ENCODE data around the gene PEF1.

Gene PEF1

DNA sequence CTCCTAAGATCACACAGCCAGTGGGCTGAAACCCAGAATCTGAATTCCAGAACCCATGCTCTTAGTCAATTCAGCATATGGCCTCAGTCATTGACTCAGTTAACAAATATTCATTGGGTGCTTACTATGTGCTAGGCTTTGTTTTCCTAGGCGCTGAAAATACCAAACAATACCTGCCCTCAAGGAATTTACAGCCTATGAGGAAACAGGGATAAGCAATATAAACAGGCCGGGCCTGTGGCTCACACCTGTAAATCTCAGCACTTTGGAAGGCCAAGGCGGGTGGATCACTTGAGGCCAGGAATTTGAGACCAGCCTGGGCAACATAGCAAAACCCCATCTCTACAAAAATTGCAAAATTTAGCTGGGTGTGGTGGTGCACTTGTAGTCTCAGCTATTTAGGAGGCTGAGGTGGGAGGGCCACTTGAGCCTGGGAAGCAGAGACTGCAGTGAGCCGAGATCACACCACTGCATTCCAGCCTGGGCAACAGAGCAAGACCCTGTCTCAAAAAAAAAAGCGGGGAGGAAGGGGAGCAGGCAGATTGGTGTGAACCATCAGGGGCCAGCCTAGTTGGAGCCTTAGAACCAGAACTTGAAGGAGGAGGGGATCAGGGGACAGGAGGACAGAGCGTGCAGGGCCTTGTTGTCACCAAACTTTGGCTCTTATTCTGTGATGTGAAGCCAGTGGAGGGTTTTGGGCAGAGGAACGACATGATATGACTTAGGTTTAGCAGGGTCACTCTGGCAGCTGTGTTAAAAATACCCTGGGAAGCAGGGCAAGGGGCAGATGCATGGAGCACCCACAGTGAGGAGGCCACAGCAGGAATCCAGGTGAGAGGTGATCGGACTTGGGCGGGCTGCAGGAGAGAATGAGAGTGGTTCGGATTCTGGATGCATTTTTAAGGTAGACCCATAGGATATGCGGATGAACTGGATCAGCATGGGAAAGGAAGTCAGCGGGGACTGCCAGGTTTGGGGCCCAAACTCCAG lies 62.6 kb downstream of the PEF1 start:
- no peak for ATAC-seq
- TF ChIP-seq ZNF565 (CRISPR knock-in tag; conservative IDR thresholded peaks at IDR 0.05; ENCODE audit: low read depth) (no peak), ARNTL (CRISPR knock-in tag; IDR thresholded peaks at IDR 0.05; ENCODE audit: borderline replicate concordance, low read depth) (no peak), TCF4 (CRISPR knock-in tag; IDR thresholded peaks at IDR 0.05; ENCODE audit: borderline replicate concordance) (no peak), ZFP3 (CRISPR knock-in tag; IDR thresholded peaks at IDR 0.05) (no peak), ZFP30 (CRISPR knock-in tag; IDR thresholded peaks at IDR 0.05) (no peak), SNAI2 (CRISPR knock-in tag; IDR thresholded peaks at IDR 0.05) (no peak), CSDC2 (CRISPR knock-in tag; IDR thresholded peaks at IDR 0.05) (no peak), OSR1 (CRISPR knock-in tag; IDR thresholded peaks at IDR 0.05) (no peak), TSHZ2 (CRISPR knock-in tag; IDR thresholded peaks at IDR 0.05) (no peak), PPARA (CRISPR knock-in tag; IDR thresholded peaks at IDR 0.05; ENCODE audit: borderline replicate concordance) (no peak), ZNF8 (CRISPR knock-in tag; IDR thresholded peaks at IDR 0.05) (no peak), POU6F1 (CRISPR knock-in tag; IDR thresholded peaks at IDR 0.05; ENCODE audit: borderline replicate concordance, low read depth) (no peak), ZC3H10 (CRISPR knock-in tag; IDR thresholded peaks at IDR 0.05) (no peak), ZNF70 (CRISPR knock-in tag; IDR thresholded peaks at IDR 0.05) (no peak), RARB (CRISPR knock-in tag; IDR thresholded peaks at IDR 0.05) (no peak)
- TF ChIP-seq, protein P1, sequence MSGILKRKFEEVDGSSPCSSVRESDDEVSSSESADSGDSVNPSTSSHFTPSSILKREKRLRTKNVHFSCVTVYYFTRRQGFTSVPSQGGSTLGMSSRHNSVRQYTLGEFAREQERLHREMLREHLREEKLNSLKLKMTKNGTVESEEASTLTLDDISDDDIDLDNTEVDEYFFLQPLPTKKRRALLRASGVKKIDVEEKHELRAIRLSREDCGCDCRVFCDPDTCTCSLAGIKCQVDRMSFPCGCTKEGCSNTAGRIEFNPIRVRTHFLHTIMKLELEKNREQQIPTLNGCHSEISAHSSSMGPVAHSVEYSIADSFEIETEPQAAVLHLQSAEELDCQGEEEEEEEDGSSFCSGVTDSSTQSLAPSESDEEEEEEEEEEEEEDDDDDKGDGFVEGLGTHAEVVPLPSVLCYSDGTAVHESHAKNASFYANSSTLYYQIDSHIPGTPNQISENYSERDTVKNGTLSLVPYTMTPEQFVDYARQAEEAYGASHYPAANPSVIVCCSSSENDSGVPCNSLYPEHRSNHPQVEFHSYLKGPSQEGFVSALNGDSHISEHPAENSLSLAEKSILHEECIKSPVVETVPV (CRISPR knock-in tag; IDR thresholded peaks at IDR 0.05), result no peak

GRCh38 chr1:31580891-31581603 lies 63.6 kb downstream of the PEF1 start:
- no peak for ATAC-seq
- TF ChIP-seq GLIS3 (CRISPR knock-in tag; IDR thresholded peaks at IDR 0.05) (no peak), OSR1 (CRISPR knock-in tag; IDR thresholded peaks at IDR 0.05) (no peak), ZFP30 (CRISPR knock-in tag; IDR thresholded peaks at IDR 0.05) (no peak)

DNA sequence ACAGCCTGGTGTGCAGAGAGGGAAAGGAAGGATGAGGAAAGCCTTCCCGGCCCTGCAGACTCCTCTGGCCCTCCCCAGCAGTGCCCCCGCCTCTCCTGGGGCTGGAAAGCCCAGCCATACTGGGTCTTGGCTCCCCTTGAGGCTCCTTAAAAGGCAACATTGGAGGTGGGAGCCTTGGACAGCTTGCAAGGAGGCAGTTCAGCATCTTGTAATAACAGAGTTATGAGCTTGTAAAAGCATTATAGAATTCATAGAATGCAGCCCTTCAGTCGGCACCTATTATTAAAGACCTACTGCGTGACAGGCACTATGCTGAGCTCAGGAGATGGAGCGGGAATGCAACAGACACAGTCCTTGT lies 64.2 kb downstream of the PEF1 start:
- ATAC-seq, result no peak
- TF ChIP-seq ISL1 (CRISPR knock-in tag; IDR thresholded peaks at IDR 0.05) (no peak), ZNF565 (CRISPR knock-in tag; conservative IDR thresholded peaks at IDR 0.05; ENCODE audit: low read depth) (no peak), ARNTL (CRISPR knock-in tag; IDR thresholded peaks at IDR 0.05; ENCODE audit: borderline replicate concordance, low read depth) (no peak), TOX (CRISPR knock-in tag; IDR thresholded peaks at IDR 0.05; ENCODE audit: borderline replicate concordance) (no peak), SNAI2 (CRISPR knock-in tag; IDR thresholded peaks at IDR 0.05) (no peak), PPARA (CRISPR knock-in tag; IDR thresholded peaks at IDR 0.05; ENCODE audit: borderline replicate concordance) (no peak), BACH2 (CRISPR knock-in tag; IDR thresholded peaks at IDR 0.05; ENCODE audit: borderline replicate concordance) (no peak), ZFP30 (CRISPR knock-in tag; IDR thresholded peaks at IDR 0.05) (no peak), GLIS3 (CRISPR knock-in tag; IDR thresholded peaks at IDR 0.05) (no peak), POU6F1 (CRISPR knock-in tag; IDR thresholded peaks at IDR 0.05; ENCODE audit: borderline replicate concordance, low read depth) (no peak)
- TF ChIP-seq, protein P1 (CRISPR knock-in tag; IDR thresholded peaks at IDR 0.05), result no peak

Data from SK-N-SH treated with all-trans-retinoic acid at 6 μM for 48 hours (cell line).